H9 (cell line): ENCODE measurements around the gene RPS4Y1. TPM values are rescaled to one million over a fixed set of nuclear protein-coding genes. Genes with fewer than 3 reads are reported as not detected.

Experiments
- DNase-seq: peaks from one replicate; pipeline ENCODE4 v3.0.0-alpha.2; 2017
- H2AFZ ChIP-seq: one replicate; pipeline ENCODE4 v1.6.1; 2013; ENCODE audit warnings: mild to moderate bottlenecking, low read length, control low read depth, moderate library complexity
- H2AK5ac ChIP-seq: 2 replicates; pipeline ENCODE4 v1.6.1; 2013; ENCODE audit warnings: low read length, control low read depth, mixed read lengths; ENCODE audit not compliant: insufficient read length
- H2BK120ac ChIP-seq: one replicate; pipeline ENCODE4 v1.6.1; 2013; ENCODE audit warnings: low read depth, mild to moderate bottlenecking, low read length, control low read depth, inconsistent platforms; ENCODE audit not compliant: poor library complexity, severe bottlenecking
- H2BK12ac ChIP-seq: 2 replicates; pipeline ENCODE4 v1.6.1; 2013; ENCODE audit warnings: low read length, control low read depth, mixed read lengths, low read depth; ENCODE audit not compliant: insufficient read length
- H2BK15ac ChIP-seq: 2 replicates; pipeline ENCODE4 v1.6.1; 2013; ENCODE audit warnings: low read depth, low read length, control low read depth
- H2BK20ac ChIP-seq: one replicate; pipeline ENCODE4 v1.6.1; 2013; ENCODE audit warnings: low read depth, mild to moderate bottlenecking, low read length, control low read depth, inconsistent platforms; ENCODE audit not compliant: poor library complexity, severe bottlenecking
- H2BK5ac ChIP-seq: 2 replicates; pipeline ENCODE4 v1.6.1; 2013; ENCODE audit warnings: low read length, control low read depth, mixed read lengths; ENCODE audit not compliant: insufficient read length
- H3K14ac ChIP-seq: 2 replicates; pipeline ENCODE4 v1.6.1; 2013; ENCODE audit warnings: low read length, control low read depth; ENCODE audit not compliant: insufficient read depth
- H3K18ac ChIP-seq: 2 replicates; pipeline ENCODE4 v1.6.1; 2013; ENCODE audit warnings: low read depth, mild to moderate bottlenecking, mixed read lengths, low read length, control low read depth; ENCODE audit not compliant: insufficient read length
- H3K23ac ChIP-seq: 2 replicates; pipeline ENCODE4 v1.6.1; 2013; ENCODE audit warnings: low read length, control low read depth, mixed read lengths, low read depth; ENCODE audit not compliant: insufficient read length
- H3K23me2 ChIP-seq: 2 replicates; pipeline ENCODE4 v1.6.1; 2013; ENCODE audit warnings: low read depth, mild to moderate bottlenecking, mixed read lengths, low read length, control low read depth; ENCODE audit not compliant: insufficient read length, poor library complexity, severe bottlenecking
- H3K27ac ChIP-seq: 2 replicates; pipeline ENCODE4 v1.5.1; 2013; ENCODE audit warnings: low read length, control low read depth, mixed read lengths, low read depth; ENCODE audit not compliant: insufficient read length
- H3K27me3 ChIP-seq: 2 replicates; pipeline ENCODE4 v1.6.1; 2013; ENCODE audit warnings: low read length, control low read depth, inconsistent platforms; ENCODE audit not compliant: insufficient read depth
- H3K4ac ChIP-seq: 2 replicates; pipeline ENCODE4 v1.6.1; 2013; ENCODE audit warnings: low read depth, mild to moderate bottlenecking, control low read depth, inconsistent platforms, low read length, moderate library complexity
- H3K4me1 ChIP-seq: 2 replicates; pipeline ENCODE4 v1.6.1; 2013; ENCODE audit warnings: low read length, control low read depth, inconsistent platforms; ENCODE audit not compliant: insufficient read depth
- H3K4me2 ChIP-seq: 2 replicates; pipeline ENCODE4 v1.6.1; 2013; ENCODE audit warnings: low read length, control low read depth, mixed read lengths; ENCODE audit not compliant: insufficient read length, insufficient read depth
- H3K56ac ChIP-seq: 2 replicates; pipeline ENCODE4 v1.6.1; 2013; ENCODE audit warnings: low read depth, mild to moderate bottlenecking, mixed read lengths, low read length, control low read depth; ENCODE audit not compliant: insufficient read length
- H3K79me1 ChIP-seq: 2 replicates; pipeline ENCODE4 v1.6.1; 2013; ENCODE audit warnings: low read depth, mild to moderate bottlenecking, moderate library complexity, low read length, control low read depth, inconsistent platforms; ENCODE audit not compliant: insufficient read depth, poor library complexity, severe bottlenecking
- H3K79me2 ChIP-seq: 2 replicates; pipeline ENCODE4 v1.6.1; 2013; ENCODE audit warnings: low read length, control low read depth, inconsistent platforms; ENCODE audit not compliant: insufficient read depth
- H3K9ac ChIP-seq: 2 replicates; pipeline ENCODE4 v1.6.1; 2013; ENCODE audit warnings: low read length, control low read depth, mixed read lengths; ENCODE audit not compliant: insufficient read length; ENCODE audit errors: extremely low read depth
- H3K9me3 ChIP-seq: one replicate; pipeline ENCODE4 v1.6.1; 2013; ENCODE audit warnings: low read depth, low read length, inconsistent platforms; ENCODE audit not compliant: control insufficient read depth
- H3T11ph ChIP-seq: one replicate; pipeline ENCODE4 v1.6.1; 2013; ENCODE audit warnings: mild to moderate bottlenecking, low read length, control low read depth, inconsistent platforms
- H4K20me1 ChIP-seq: one replicate; pipeline ENCODE4 v1.6.1; 2013; ENCODE audit not compliant: control insufficient read depth, insufficient read length, insufficient read depth
- H4K5ac ChIP-seq: 2 replicates; pipeline ENCODE4 v1.6.1; 2013; ENCODE audit warnings: low read depth, mild to moderate bottlenecking, mixed read lengths, low read length, control low read depth; ENCODE audit not compliant: insufficient read length
- H4K8ac ChIP-seq: replicated peaks from 2 replicates; pipeline ENCODE4 v1.6.1; 2013; ENCODE audit warnings: low read length, control low read depth, mixed read lengths, low read depth; ENCODE audit not compliant: insufficient read length
- H4K91ac ChIP-seq: 2 replicates; pipeline ENCODE4 v1.6.1; 2013; ENCODE audit warnings: low read depth, mild to moderate bottlenecking, moderate library complexity, mixed read lengths, low read length, control low read depth; ENCODE audit not compliant: insufficient read length
- H3K27ac Mint-ChIP-seq, 3 experiments: 2 replicates in 2 of 3; 3 replicates in 1 of 3; pipeline ENCODE4 v1.8.0; 2020 to 2021; ENCODE audit warnings: mixed read lengths in 3 of 3, mild to moderate bottlenecking in 1 of 3, moderate library complexity in 1 of 3
- H3K27me3 Mint-ChIP-seq: 2 replicates; pipeline ENCODE4 v1.8.0; 2021; ENCODE audit warnings: low read depth, mild to moderate bottlenecking, moderate library complexity, mixed read lengths
- H3K36me3 Mint-ChIP-seq, 3 experiments: 2 replicates in 2 of 3; 3 replicates in 1 of 3; pipeline ENCODE4 v1.8.0; 2020 to 2021; ENCODE audit warnings: low read depth in 3 of 3, mixed read lengths in 3 of 3; ENCODE audit not compliant: insufficient read depth in 1 of 3
- H3K4me1 Mint-ChIP-seq, 2 experiments: 2 replicates each; pipeline ENCODE4 v1.8.0; 2020; ENCODE audit warnings: mixed read lengths in 2 of 2
- H3K4me3 Mint-ChIP-seq, 2 experiments: 2 replicates in 1 of 2; 3 replicates in 1 of 2; pipeline ENCODE4 v1.8.0; 2020 to 2021; ENCODE audit warnings: mild to moderate bottlenecking in 2 of 2, mixed read lengths in 2 of 2, moderate library complexity in 1 of 2
- H3K9me3 Mint-ChIP-seq, 2 experiments: 2 replicates in 1 of 2; 3 replicates in 1 of 2; pipeline ENCODE4 v1.8.0; 2020; ENCODE audit warnings: mild to moderate bottlenecking in 2 of 2, mixed read lengths in 2 of 2, moderate library complexity in 1 of 2
- CTCF ChIP-seq: fragments of 200-600 bp; sonication (generic); conservative IDR thresholded peaks from 3 replicates; pipeline ENCODE4 v1.8.0; 2021; ENCODE audit warnings: antibody characterized with exemption, mild to moderate bottlenecking
- total RNA-seq: library from RNA; stranded (reverse); gene quantifications from 2 replicates; pipeline ENCODE4 v1.2.1, GENCODE V29; 2021

RPS4Y1 gene
- total RNA-seq, 1 experiment from 2014 or later = not detected

GRCh38 chrY:2797991-2798390, 43.4 kb upstream of the RPS4Y1 start:
- H2BK20ac ChIP-seq = no peak overlapping the region
- H3K14ac ChIP-seq = no peak overlapping the region
- H3K79me1 ChIP-seq = no peaks in the 10 kb centered on the region
- no peak overlapping the region for H3K18ac ChIP-seq
- H3T11ph ChIP-seq = no peak overlapping the region
- H3K56ac ChIP-seq = no peak overlapping the region
- H2BK5ac ChIP-seq = no peak overlapping the region
- H3K4ac ChIP-seq = no peak overlapping the region
- no peak overlapping the region for H2BK120ac ChIP-seq
- no peak overlapping the region for H2BK12ac ChIP-seq
- H4K5ac ChIP-seq = no peak overlapping the region
- no peak for DNase-seq
- H3K23ac ChIP-seq = no peak overlapping the region
- no peak overlapping the region for H3K4me2 ChIP-seq
- no peak overlapping the region for H3K4me3 Mint-ChIP-seq
- no peaks in the 10 kb centered on the region for H3K9me3 ChIP-seq
- no peak overlapping the region for H3K27ac Mint-ChIP-seq
- H2AK5ac ChIP-seq = no peak overlapping the region
- no peaks in the 10 kb centered on the region for H3K23me2 ChIP-seq
- no peak overlapping the region for H3K9ac ChIP-seq
- TF ChIP-seq CTCF = no peak
- no peak overlapping the region for H3K27ac ChIP-seq
- H4K8ac ChIP-seq = no peak overlapping the region
- no peaks in the 10 kb centered on the region for H4K20me1 ChIP-seq
- H3K4me1 Mint-ChIP-seq = no peaks in the 10 kb centered on the region
- H3K4me1 ChIP-seq = no peaks in the 10 kb centered on the region
- H3K27me3 Mint-ChIP-seq = no peaks in the 10 kb centered on the region
- H3K36me3 Mint-ChIP-seq = no peaks in the 10 kb centered on the region
- H3K9me3 Mint-ChIP-seq = no peaks in the 10 kb centered on the region
- H2BK15ac ChIP-seq = no peak overlapping the region
- H3K79me2 ChIP-seq = no peaks in the 10 kb centered on the region
- no peak overlapping the region for H2AFZ ChIP-seq
- no peak overlapping the region for H4K91ac ChIP-seq
- no peaks in the 10 kb centered on the region for H3K27me3 ChIP-seq
